ENCODE data around the gene ZNF462.
A peak's percentile ranks its signal among the peaks of the same experiment; 100 is the strongest.

ZNF462 gene

DNA sequence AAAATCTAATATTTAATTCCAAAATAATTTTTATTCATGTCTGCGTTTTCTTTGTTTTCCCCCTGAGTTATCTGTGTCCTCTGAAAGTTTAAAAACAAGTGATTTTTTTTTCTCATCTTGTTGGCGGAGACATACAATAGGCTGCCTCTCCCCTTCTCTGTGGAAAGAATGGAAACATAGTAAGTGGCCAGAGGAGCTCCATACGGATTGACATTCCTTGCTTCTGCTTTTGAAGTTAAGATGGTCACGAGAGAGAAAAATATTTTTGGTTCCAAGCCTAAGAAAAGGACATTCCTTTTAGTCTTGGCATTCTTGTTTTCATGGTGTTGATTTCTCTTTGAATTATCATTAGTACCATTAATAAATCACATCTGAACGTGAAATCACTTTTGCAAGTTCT is 28.3 kb downstream of the ZNF462 start:
- Histone ChIP-seq H2BK15ac (ENCODE audit: low read depth, poor library complexity, severe bottlenecking) (no peak overlapping the region), H4K91ac (ENCODE audit: low read length) (no peak overlapping the region), H3K9ac (ENCODE audit: low read length) (no peak overlapping the region), H3K27ac (ENCODE audit: low read length, poor library complexity, severe bottlenecking) (peak overlapping the region; percentile 59), H2AFZ (ENCODE audit: low read depth, low read length) (no peak overlapping the region), H2BK5ac (ENCODE audit: low read depth, low read length, poor library complexity, severe bottlenecking) (no peak overlapping the region), H2BK120ac (ENCODE audit: low read depth, low read length) (no peak overlapping the region), H3K4ac (ENCODE audit: low read depth in 1 of 2, low read length in 2 of 2) (no peak overlapping the region), H2BK12ac (ENCODE audit: low read length in 2 of 2) (no peak overlapping the region), H3K4me2 (ENCODE audit: low read length, poor library complexity, severe bottlenecking) (no peak overlapping the region), H4K8ac (ENCODE audit: low read length) (no peak overlapping the region), H3K9me3 (ENCODE audit: control insufficient read depth, low read length) (no peaks in the 10 kb centered on the region), H3K27me3 (ENCODE audit: control insufficient read depth in 1 of 2, insufficient read depth in 1 of 2, low read length in 2 of 2) (no peaks in the 10 kb centered on the region), H3K36me3 (ENCODE audit: control insufficient read depth in 1 of 2, insufficient read depth in 2 of 2, low read depth in 1 of 2, low read length in 2 of 2) (no peaks in the 10 kb centered on the region), H3K23ac (ENCODE audit: low read length in 2 of 2) (no peak overlapping the region), H3K18ac (ENCODE audit: low read depth in 1 of 2, low read length in 2 of 2) (no peak overlapping the region), H2AK5ac (ENCODE audit: low read length, severe bottlenecking) (no peak overlapping the region), H3K14ac (ENCODE audit: low read length in 2 of 2) (no peak overlapping the region), H3K79me1 (replicated peaks; ENCODE audit: low read length, poor library complexity, severe bottlenecking) (peaks cover 6% of the 10 kb centered on the region), H3K4me1 (ENCODE audit: control insufficient read depth, insufficient read depth, low read depth, low read length) (peaks cover 10% of the 10 kb centered on the region), H3K4me3 (ENCODE audit: insufficient read depth in 1 of 2, low read depth in 1 of 2, low read length in 2 of 2) (no peak overlapping the region)
- DNase-seq = no peak
- 61% methylated on average over 4 of the region's 5 CpGs for WGBS

DNA sequence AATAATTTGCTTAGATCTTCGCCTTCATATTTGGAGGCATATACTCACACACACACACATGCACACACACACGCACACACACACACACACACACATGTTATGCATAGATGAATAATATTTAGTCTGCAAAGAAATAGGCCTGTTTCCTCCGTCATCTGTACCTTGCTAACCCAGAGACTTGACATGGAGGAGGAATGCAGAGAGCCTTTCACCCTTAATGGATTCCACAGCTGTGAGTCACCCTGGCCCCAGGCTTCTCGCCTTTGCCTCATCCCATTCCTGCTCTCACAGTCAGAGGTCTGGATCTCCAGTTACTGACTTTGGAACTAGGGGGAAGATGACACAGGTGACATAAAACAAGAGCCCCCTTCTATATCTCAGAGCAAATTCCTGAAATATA is 29.7 kb downstream of the ZNF462 start:
- Histone ChIP-seq H3K79me1 (replicated peaks; ENCODE audit: low read length, poor library complexity, severe bottlenecking) (peaks cover 8% of the 10 kb centered on the region), H3K27me3 (ENCODE audit: control insufficient read depth in 1 of 2, insufficient read depth in 1 of 2, low read length in 2 of 2) (no peaks in the 10 kb centered on the region), H3K4me1 (ENCODE audit: control insufficient read depth, insufficient read depth, low read depth, low read length) (peaks cover 11% of the 10 kb centered on the region), H3K9me3 (ENCODE audit: control insufficient read depth, low read length) (no peaks in the 10 kb centered on the region), H3K27ac (ENCODE audit: low read length, poor library complexity, severe bottlenecking) (peak overlapping the region; percentile 93), H3K4me2 (ENCODE audit: low read length, poor library complexity, severe bottlenecking) (no peak overlapping the region), H4K91ac (ENCODE audit: low read length) (no peak overlapping the region), H2BK12ac (ENCODE audit: low read length in 2 of 2) (no peak overlapping the region), H4K8ac (ENCODE audit: low read length) (no peak overlapping the region), H2AFZ (ENCODE audit: low read depth, low read length) (no peak overlapping the region), H3K14ac (ENCODE audit: low read length in 2 of 2) (no peak overlapping the region), H3K23ac (ENCODE audit: low read length in 2 of 2) (no peak overlapping the region), H2AK5ac (ENCODE audit: low read length, severe bottlenecking) (no peak overlapping the region), H2BK5ac (ENCODE audit: low read depth, low read length, poor library complexity, severe bottlenecking) (no peak overlapping the region), H3K4ac (ENCODE audit: low read depth in 1 of 2, low read length in 2 of 2) (no peak overlapping the region), H3K36me3 (ENCODE audit: control insufficient read depth in 1 of 2, insufficient read depth in 2 of 2, low read depth in 1 of 2, low read length in 2 of 2) (no peaks in the 10 kb centered on the region), H2BK120ac (ENCODE audit: low read depth, low read length) (no peak overlapping the region), H2BK15ac (ENCODE audit: low read depth, poor library complexity, severe bottlenecking) (no peak overlapping the region), H3K18ac (ENCODE audit: low read depth in 1 of 2, low read length in 2 of 2) (no peak overlapping the region), H3K9ac (ENCODE audit: low read length) (peak overlapping the region; percentile 58), H3K4me3 (ENCODE audit: insufficient read depth in 1 of 2, low read depth in 1 of 2, low read length in 2 of 2) (no peak overlapping the region)
- DNase-seq = peak; percentile 97
- 0% methylated on average over 1 of the region's 4 CpGs for WGBS

DNA sequence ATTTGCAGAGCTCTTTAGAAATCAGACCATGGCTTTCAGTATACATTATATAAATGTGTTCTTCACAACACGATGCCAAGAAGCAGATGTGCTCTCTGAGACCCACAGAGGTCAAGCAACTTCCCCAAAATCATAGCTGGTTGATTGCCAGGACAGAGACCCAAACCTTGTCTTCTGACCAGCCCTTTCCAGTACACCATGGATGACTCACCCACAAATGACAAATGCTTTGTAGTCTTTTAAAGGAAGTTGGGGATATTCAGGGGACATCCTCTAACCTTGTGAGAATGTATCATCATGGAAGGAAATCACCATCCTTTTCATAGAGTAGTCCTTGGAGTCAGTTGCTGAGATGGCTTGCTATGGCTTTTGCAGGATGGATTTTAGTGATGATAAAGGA is 30.1 kb downstream of the ZNF462 start:
- H3K27ac ChIP-seq (ENCODE audit: low read length, poor library complexity, severe bottlenecking) = peak overlapping the region; percentile 93
- no peak overlapping the region for H2BK120ac ChIP-seq (ENCODE audit: low read depth, low read length)
- WGBS = 0% methylated on average over 1 of the region's 1 CpG
- no peak overlapping the region for H3K4me2 ChIP-seq (ENCODE audit: low read length, poor library complexity, severe bottlenecking)
- H2BK15ac ChIP-seq (ENCODE audit: low read depth, poor library complexity, severe bottlenecking) = no peak overlapping the region
- H3K4me1 ChIP-seq (ENCODE audit: control insufficient read depth, insufficient read depth, low read depth, low read length) = peaks cover 13% of the 10 kb centered on the region
- H3K9ac ChIP-seq (ENCODE audit: low read length) = peak overlapping the region; percentile 58
- no peak overlapping the region for H2AFZ ChIP-seq (ENCODE audit: low read depth, low read length)
- H4K91ac ChIP-seq (ENCODE audit: low read length) = no peak overlapping the region
- peak overlapping the region in 1 of 2 experiments; percentile 75 for H2BK12ac ChIP-seq (ENCODE audit: low read length in 2 of 2)
- peak; percentile 89 for DNase-seq
- no peak overlapping the region for H3K23ac ChIP-seq (ENCODE audit: low read length in 2 of 2)
- peak overlapping the region; percentile 49 for H2BK5ac ChIP-seq (ENCODE audit: low read depth, low read length, poor library complexity, severe bottlenecking)
- peak overlapping the region in 1 of 2 experiments; percentile 69 for H3K4ac ChIP-seq (ENCODE audit: low read depth in 1 of 2, low read length in 2 of 2)
- H3K9me3 ChIP-seq (ENCODE audit: control insufficient read depth, low read length) = no peaks in the 10 kb centered on the region
- H2AK5ac ChIP-seq (ENCODE audit: low read length, severe bottlenecking) = peak overlapping the region; percentile 19
- no peaks in the 10 kb centered on the region for H3K27me3 ChIP-seq (ENCODE audit: control insufficient read depth in 1 of 2, insufficient read depth in 1 of 2, low read length in 2 of 2)
- no peak overlapping the region for H3K18ac ChIP-seq (ENCODE audit: low read depth in 1 of 2, low read length in 2 of 2)
- no peaks in the 10 kb centered on the region for H3K36me3 ChIP-seq (ENCODE audit: control insufficient read depth in 1 of 2, insufficient read depth in 2 of 2, low read depth in 1 of 2, low read length in 2 of 2)
- H3K14ac ChIP-seq (ENCODE audit: low read length in 2 of 2) = no peak overlapping the region
- peaks cover 8% of the 10 kb centered on the region for H3K79me1 ChIP-seq (replicated peaks; ENCODE audit: low read length, poor library complexity, severe bottlenecking)
- no peak overlapping the region for H3K4me3 ChIP-seq (ENCODE audit: insufficient read depth in 1 of 2, low read depth in 1 of 2, low read length in 2 of 2)
- H4K8ac ChIP-seq (ENCODE audit: low read length) = no peak overlapping the region

DNA sequence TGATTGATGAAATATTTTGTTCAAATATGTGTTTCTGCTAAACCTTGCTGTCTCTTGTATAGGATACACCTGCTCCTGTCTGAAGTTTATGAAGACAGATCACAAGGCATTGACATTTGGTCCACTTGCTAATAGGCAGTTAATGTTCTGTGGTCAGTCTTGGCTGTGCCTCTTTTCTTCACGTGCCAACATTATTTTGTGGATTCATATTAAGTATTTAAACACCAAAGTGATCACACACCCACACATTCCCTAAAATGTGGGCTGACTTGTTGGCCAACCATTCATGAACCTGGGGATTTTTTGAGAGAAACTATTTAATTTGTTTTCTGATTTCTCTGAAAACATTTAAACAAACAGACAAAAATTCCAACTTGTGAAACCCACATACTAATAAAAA is 33.7 kb downstream of the ZNF462 start:
- no peak overlapping the region for H3K27ac ChIP-seq (ENCODE audit: low read length, poor library complexity, severe bottlenecking)
- no peak for DNase-seq
- H2AFZ ChIP-seq (ENCODE audit: low read depth, low read length) = no peak overlapping the region
- no peak overlapping the region for H2BK15ac ChIP-seq (ENCODE audit: low read depth, poor library complexity, severe bottlenecking)
- no peaks in the 10 kb centered on the region for H3K27me3 ChIP-seq (ENCODE audit: control insufficient read depth in 1 of 2, insufficient read depth in 1 of 2, low read length in 2 of 2)
- H2BK12ac ChIP-seq (ENCODE audit: low read length in 2 of 2) = no peak overlapping the region
- peaks cover 10% of the 10 kb centered on the region for H3K9me3 ChIP-seq (ENCODE audit: control insufficient read depth, low read length)
- H3K23ac ChIP-seq (ENCODE audit: low read length in 2 of 2) = no peak overlapping the region
- H2AK5ac ChIP-seq (ENCODE audit: low read length, severe bottlenecking) = no peak overlapping the region
- peaks cover 4% of the 10 kb centered on the region for H3K79me1 ChIP-seq (replicated peaks; ENCODE audit: low read length, poor library complexity, severe bottlenecking)
- H2BK120ac ChIP-seq (ENCODE audit: low read depth, low read length) = no peak overlapping the region
- no peak overlapping the region for H3K18ac ChIP-seq (ENCODE audit: low read depth in 1 of 2, low read length in 2 of 2)
- no peak overlapping the region for H4K8ac ChIP-seq (ENCODE audit: low read length)
- WGBS = no CpG with 5 or more reads among the region's 1 CpG
- no peak overlapping the region for H3K4me2 ChIP-seq (ENCODE audit: low read length, poor library complexity, severe bottlenecking)
- H3K9ac ChIP-seq (ENCODE audit: low read length) = no peak overlapping the region
- no peak overlapping the region for H4K91ac ChIP-seq (ENCODE audit: low read length)
- H3K4me3 ChIP-seq (ENCODE audit: insufficient read depth in 1 of 2, low read depth in 1 of 2, low read length in 2 of 2) = no peak overlapping the region
- H3K4ac ChIP-seq (ENCODE audit: low read depth in 1 of 2, low read length in 2 of 2) = no peak overlapping the region
- no peaks in the 10 kb centered on the region for H3K36me3 ChIP-seq (ENCODE audit: control insufficient read depth in 1 of 2, insufficient read depth in 2 of 2, low read depth in 1 of 2, low read length in 2 of 2)
- no peak overlapping the region for H3K14ac ChIP-seq (ENCODE audit: low read length in 2 of 2)
- no peak overlapping the region for H2BK5ac ChIP-seq (ENCODE audit: low read depth, low read length, poor library complexity, severe bottlenecking)
- H3K4me1 ChIP-seq (ENCODE audit: control insufficient read depth, insufficient read depth, low read depth, low read length) = peaks cover 8% of the 10 kb centered on the region
